ENCODE measurements around the gene GABRG3. TPM values are rescaled to one million over a fixed set of nuclear protein-coding genes. Genes with fewer than 3 reads are reported as not detected.

The GABRG3 gene
- total RNA-seq, 1 donor from 2014 or later = not detected

DNA sequence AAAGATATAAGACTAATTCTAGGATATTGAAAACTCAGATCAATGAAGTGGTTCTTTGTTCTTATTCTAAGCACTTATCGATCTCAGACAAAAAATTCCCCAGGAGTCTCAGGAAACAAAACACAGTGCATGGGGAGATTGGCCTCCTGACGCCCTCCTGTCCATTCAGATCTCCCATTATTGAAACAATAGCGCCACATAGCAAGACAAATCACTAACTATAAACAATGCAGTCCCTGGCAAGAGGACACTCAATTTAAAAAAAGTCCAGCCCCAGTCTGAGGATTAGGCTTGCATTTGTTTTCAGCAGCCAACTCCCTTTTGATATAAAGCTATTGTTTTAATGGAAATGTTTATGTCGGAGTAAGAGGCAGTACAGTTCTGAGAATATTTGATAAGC is 528.2 kb downstream of the GABRG3 start:
- no peak for DNase-seq (ENCODE audit: extremely low spot score in 2 of 2)
- no peak overlapping the region for H3K27ac ChIP-seq
- intact Hi-C loops (cut with DNase I) = no loop called here
- no peaks in the 10 kb centered on the region for H3K4me1 ChIP-seq
- no peak overlapping the region for H3K4me3 ChIP-seq
- no peaks in the 10 kb centered on the region for H3K9me3 ChIP-seq
- no peaks in the 10 kb centered on the region for H3K27me3 ChIP-seq
- H3K36me3 ChIP-seq = no peaks in the 10 kb centered on the region
- TF ChIP-seq POLR2AphosphoS5 (IDR thresholded peaks at IDR 0.05; ENCODE audit: insufficient read depth in 1 of 2, low read depth in 1 of 2) (no peak), POLR2A (IDR thresholded peaks at IDR 0.05) (no peak)
- TF ChIP-seq, protein P1, sequence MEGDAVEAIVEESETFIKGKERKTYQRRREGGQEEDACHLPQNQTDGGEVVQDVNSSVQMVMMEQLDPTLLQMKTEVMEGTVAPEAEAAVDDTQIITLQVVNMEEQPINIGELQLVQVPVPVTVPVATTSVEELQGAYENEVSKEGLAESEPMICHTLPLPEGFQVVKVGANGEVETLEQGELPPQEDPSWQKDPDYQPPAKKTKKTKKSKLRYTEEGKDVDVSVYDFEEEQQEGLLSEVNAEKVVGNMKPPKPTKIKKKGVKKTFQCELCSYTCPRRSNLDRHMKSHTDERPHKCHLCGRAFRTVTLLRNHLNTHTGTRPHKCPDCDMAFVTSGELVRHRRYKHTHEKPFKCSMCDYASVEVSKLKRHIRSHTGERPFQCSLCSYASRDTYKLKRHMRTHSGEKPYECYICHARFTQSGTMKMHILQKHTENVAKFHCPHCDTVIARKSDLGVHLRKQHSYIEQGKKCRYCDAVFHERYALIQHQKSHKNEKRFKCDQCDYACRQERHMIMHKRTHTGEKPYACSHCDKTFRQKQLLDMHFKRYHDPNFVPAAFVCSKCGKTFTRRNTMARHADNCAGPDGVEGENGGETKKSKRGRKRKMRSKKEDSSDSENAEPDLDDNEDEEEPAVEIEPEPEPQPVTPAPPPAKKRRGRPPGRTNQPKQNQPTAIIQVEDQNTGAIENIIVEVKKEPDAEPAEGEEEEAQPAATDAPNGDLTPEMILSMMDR (IDR thresholded peaks at IDR 0.05) = no peak

DNA sequence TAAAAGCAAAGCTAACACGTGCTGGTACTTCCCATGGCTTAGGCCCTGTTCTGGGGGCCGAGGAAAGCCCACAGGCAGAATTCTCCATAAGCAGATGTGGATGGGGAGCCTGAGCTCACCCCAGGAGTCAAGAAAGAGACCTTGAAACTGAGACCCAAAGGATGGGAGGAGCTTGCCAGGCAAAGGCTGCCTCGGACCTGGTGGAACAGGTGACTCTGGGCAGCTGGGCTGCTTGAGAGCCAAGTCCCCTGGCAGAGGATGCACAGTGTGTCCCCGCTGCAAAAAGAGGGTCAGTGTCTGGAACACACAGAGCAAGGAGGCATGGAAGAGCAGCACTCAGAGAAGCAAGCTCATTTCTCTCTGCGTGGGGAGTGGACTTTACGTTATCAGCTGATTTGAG is 528.7 kb downstream of the GABRG3 start:
- DNase-seq (ENCODE audit: extremely low spot score in 2 of 2) = no peak
- TF ChIP-seq POLR2AphosphoS5 (IDR thresholded peaks at IDR 0.05; ENCODE audit: insufficient read depth in 1 of 2, low read depth in 1 of 2) (no peak), POLR2A (IDR thresholded peaks at IDR 0.05) (no peak)
- TF ChIP-seq, protein P1 (IDR thresholded peaks at IDR 0.05) = no peak
- Histone ChIP-seq H3K36me3 (no peaks in the 10 kb centered on the region), H3K27me3 (no peaks in the 10 kb centered on the region), H3K9me3 (no peaks in the 10 kb centered on the region), H3K4me1 (no peaks in the 10 kb centered on the region), H3K27ac (no peak overlapping the region), H3K4me3 (no peak overlapping the region)
- intact Hi-C loops (cut with DNase I) = no loop called here

DNA sequence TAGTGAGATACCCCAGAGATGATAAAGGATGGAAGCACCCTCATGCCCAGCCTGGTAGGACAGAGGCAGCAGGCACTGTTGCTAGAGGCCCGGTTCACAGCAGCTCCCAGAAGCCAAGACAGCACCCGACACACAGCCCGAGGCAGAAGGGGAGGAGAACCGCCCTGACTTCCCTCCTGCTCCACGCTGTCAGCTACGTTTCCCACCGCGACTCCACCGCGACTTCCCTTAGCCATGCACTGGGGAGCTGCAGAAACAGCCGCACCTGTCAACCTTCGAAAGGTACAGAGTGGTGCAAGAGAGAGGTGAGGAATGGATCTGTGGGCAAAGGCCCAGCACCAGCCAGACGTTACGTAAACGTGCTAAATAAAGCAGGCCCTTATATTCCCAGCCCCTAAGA is 529.2 kb downstream of the GABRG3 start:
- intact Hi-C loops (cut with DNase I) = no loop called here
- H3K27me3 ChIP-seq = no peaks in the 10 kb centered on the region
- no peaks in the 10 kb centered on the region for H3K9me3 ChIP-seq
- H3K4me1 ChIP-seq = no peaks in the 10 kb centered on the region
- TF ChIP-seq POLR2A (IDR thresholded peaks at IDR 0.05) (no peak), POLR2AphosphoS5 (IDR thresholded peaks at IDR 0.05; ENCODE audit: insufficient read depth in 1 of 2, low read depth in 1 of 2) (no peak)
- TF ChIP-seq, protein P1 (IDR thresholded peaks at IDR 0.05) = no peak
- H3K36me3 ChIP-seq = no peaks in the 10 kb centered on the region
- no peak overlapping the region for H3K27ac ChIP-seq
- H3K4me3 ChIP-seq = no peak overlapping the region
- no peak for DNase-seq (ENCODE audit: extremely low spot score in 2 of 2)

DNA sequence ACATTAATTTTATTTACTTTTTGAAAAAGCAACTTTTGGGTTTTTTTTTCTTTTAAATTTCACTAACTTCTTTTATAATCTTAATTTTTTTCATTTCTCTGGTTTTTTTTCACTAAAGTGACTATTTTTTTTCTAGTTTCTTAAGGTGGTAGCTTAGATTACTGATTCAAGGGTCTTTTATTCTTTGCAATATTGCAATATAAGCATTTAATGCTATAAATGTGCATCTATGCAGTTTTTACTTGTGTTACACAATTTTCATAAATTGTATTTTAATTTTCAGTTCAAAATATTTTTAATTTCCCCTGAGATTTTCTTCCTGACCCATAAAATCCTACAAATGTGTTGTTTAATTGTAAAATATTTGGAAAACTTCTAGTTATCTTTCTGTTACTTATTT is 535.8 kb downstream of the GABRG3 start:
- intact Hi-C loops (cut with DNase I) = no loop called here
- no peak for DNase-seq (ENCODE audit: extremely low spot score in 2 of 2)
- H3K4me1 ChIP-seq = no peaks in the 10 kb centered on the region
- no peak overlapping the region for H3K27ac ChIP-seq
- H3K4me3 ChIP-seq = no peak overlapping the region
- H3K9me3 ChIP-seq = peaks cover 6% of the 10 kb centered on the region
- H3K27me3 ChIP-seq = no peaks in the 10 kb centered on the region
- no peaks in the 10 kb centered on the region for H3K36me3 ChIP-seq
- TF ChIP-seq, protein P1 (IDR thresholded peaks at IDR 0.05) = no peak

DNA sequence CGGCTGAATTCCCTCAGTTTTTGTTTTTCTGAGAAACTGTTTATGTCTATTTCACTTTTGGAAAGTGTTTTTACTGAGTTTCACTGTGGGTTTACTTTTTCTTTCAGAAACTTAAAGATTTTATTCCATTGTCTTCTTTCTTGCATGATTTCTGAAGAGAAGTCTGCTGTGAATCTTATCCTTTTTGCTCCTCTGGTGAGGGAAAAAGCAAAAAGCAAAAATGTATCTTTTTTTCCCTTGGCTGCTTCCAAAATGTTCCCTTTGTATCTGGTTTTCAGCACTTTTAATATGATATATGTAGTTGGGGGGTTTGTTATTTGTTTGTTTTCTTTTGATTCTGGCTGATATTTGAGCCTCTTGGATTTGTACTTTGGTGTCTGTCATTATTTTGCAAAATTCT is 538.0 kb downstream of the GABRG3 start:
- Histone ChIP-seq H3K9me3 (peaks cover 6% of the 10 kb centered on the region), H3K4me3 (no peak overlapping the region), H3K4me1 (no peaks in the 10 kb centered on the region), H3K36me3 (no peaks in the 10 kb centered on the region), H3K27ac (no peak overlapping the region), H3K27me3 (no peaks in the 10 kb centered on the region)
- TF ChIP-seq POLR2AphosphoS5 (IDR thresholded peaks at IDR 0.05; ENCODE audit: insufficient read depth in 1 of 2, low read depth in 1 of 2) = no peak
- TF ChIP-seq, protein P1 (IDR thresholded peaks at IDR 0.05) = no peak
- TF ChIP-seq POLR2A (IDR thresholded peaks at IDR 0.05) = no peak
- no peak for DNase-seq (ENCODE audit: extremely low spot score in 2 of 2)
- intact Hi-C loops (cut with DNase I) = no loop called here

All from vagina (tissue), 2 donors.